ENCODE results near the gene ATG2B.

DNA sequence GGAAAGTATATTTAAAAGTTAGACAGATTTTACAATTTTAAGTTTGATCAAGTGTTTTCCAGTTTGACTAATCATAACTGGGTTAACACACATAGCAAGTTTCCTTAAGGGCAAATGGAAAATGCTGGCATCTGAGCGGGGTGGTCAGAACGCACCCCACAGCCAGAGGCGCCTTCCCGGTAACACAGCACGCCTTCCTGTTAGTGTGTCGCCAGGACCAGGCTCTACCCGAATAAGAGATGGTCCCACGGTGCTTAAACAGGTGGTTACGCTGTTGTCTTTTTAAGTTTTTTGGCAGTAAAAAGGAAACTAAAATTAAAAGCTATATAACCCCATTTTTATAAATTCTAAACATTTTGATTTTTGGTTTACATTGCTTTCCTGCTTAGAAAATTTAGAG, 79.1 kb downstream of the ATG2B start:
- TF ChIP-seq POLR2A (IDR thresholded peaks at IDR 0.05; ENCODE audit: low read depth, low read length), result no peak
- no peak for TF ChIP-seq POLR2AphosphoS5 (IDR thresholded peaks at IDR 0.05; ENCODE audit: low read depth, low read length)
- TF ChIP-seq TAF1 (IDR thresholded peaks at IDR 0.05; ENCODE audit: low read depth, low read length), result no peak

All from GM12891 (cell line).